PC-3 (cell line): ENCODE results near the gene WDR62.
A peak's percentile ranks its signal among the peaks of the same experiment; 100 is the strongest.

Experiments used
- CTCF ChIP-seq: fragments of 300-600 bp; sonication (generic); conservative IDR thresholded peaks from 2 replicates; pipeline ENCODE4 v1.5.1; 2017; ENCODE audit warnings: antibody characterized with exemption, low read depth, mild to moderate bottlenecking, low read length
- EZH2 ChIP-seq: fragments of 300-600 bp; sonication (generic); IDR thresholded peaks from one replicate; pipeline ENCODE4 v1.6.1; 2017; ENCODE audit warnings: antibody characterized with exemption, mild to moderate bottlenecking, low read length; ENCODE audit not compliant: unreplicated experiment
- EZH2phosphoT487 ChIP-seq: fragments of 300-600 bp; sonication (generic); IDR thresholded peaks from 2 replicates; pipeline ENCODE4 v1.6.1; 2018; ENCODE audit warnings: mild to moderate bottlenecking, antibody characterized with exemption, low read length, borderline replicate concordance

GRCh38 chr19:36060430-36060829, 5.7 kb downstream of the WDR62 start:
- TF ChIP-seq CTCF (peak; percentile 60), EZH2 (no peak), EZH2phosphoT487 (no peak)
